ENCODE results near the gene AGXT.

Gene AGXT

GRCh38 chr2:240886678-240887609 lies 18.3 kb downstream of the AGXT start:
- no peak for DNase-seq

- DNase-seq, result no peak
These were observed 19.0 kb downstream of the AGXT start for GRCh38 chr2:240887631-240888030.

GRCh38 chr2:240888130-240888889 lies 19.7 kb downstream of the AGXT start:
- DNase-seq, result no peak

- no peak for DNase-seq
These were observed 20.4 kb downstream of the AGXT start for GRCh38 chr2:240888890-240889573.

GRCh38 chr2:240889601-240890560 lies 21.3 kb downstream of the AGXT start:
- no peak for DNase-seq

- DNase-seq, result no peak
These were observed 22.1 kb downstream of the AGXT start for GRCh38 chr2:240890691-240891090.

GRCh38 chr2:240891492-240892340 lies 23.1 kb downstream of the AGXT start:
- DNase-seq, result no peak

GRCh38 chr2:240892356-240892755 lies 23.7 kb downstream of the AGXT start:
- no peak for DNase-seq

- DNase-seq, result no peak
These were observed 24.3 kb downstream of the AGXT start for GRCh38 chr2:240892925-240893324.

- no peak for DNase-seq
These were observed 24.8 kb downstream of the AGXT start for GRCh38 chr2:240893363-240893844.

GRCh38 chr2:240894006-240894405 lies 25.4 kb downstream of the AGXT start:
- DNase-seq, result no peak

- DNase-seq, result no peak
These were observed 26.4 kb downstream of the AGXT start for GRCh38 chr2:240894836-240895558.

- no peak for DNase-seq
These were observed 27.2 kb downstream of the AGXT start, which contains the start of gene MAB21L4 for GRCh38 chr2:240895656-240896388. Gene MAB21L4 (minus strand): TSS chr2:240896156. CDS start chr2:240895997, 159 bp downstream.

GRCh38 chr2:240896394-240896793 lies 27.8 kb downstream of the AGXT start:
- DNase-seq, result no peak

GRCh38 chr2:240896871-240897692 lies 28.5 kb downstream of the AGXT start:
- no peak for DNase-seq

GRCh38 chr2:240898108-240898730 lies 29.6 kb downstream of the AGXT start:
- no peak for DNase-seq

GRCh38 chr2:240898731-240899467 lies 30.3 kb downstream of the AGXT start:
- DNase-seq, result no peak

Data from activated CD4-positive, alpha-beta T cell treated with anti-CD3 and anti-CD28 coated beads, Interleukin-2, amount 50 U/mL, for 16 hours (primary cell).